NOMO-1 treated with DMSO at 0.1 percent for 48 hours (cell line): Measurements from ENCODE around the gene CAMSAP1.

Experiments
- DNase-seq: peaks from one replicate; lab custom pipeline; 2025; ENCODE audit not compliant: unreplicated experiment; lab: John Stamatoyannopoulos, UW

The CAMSAP1 gene

DNA sequence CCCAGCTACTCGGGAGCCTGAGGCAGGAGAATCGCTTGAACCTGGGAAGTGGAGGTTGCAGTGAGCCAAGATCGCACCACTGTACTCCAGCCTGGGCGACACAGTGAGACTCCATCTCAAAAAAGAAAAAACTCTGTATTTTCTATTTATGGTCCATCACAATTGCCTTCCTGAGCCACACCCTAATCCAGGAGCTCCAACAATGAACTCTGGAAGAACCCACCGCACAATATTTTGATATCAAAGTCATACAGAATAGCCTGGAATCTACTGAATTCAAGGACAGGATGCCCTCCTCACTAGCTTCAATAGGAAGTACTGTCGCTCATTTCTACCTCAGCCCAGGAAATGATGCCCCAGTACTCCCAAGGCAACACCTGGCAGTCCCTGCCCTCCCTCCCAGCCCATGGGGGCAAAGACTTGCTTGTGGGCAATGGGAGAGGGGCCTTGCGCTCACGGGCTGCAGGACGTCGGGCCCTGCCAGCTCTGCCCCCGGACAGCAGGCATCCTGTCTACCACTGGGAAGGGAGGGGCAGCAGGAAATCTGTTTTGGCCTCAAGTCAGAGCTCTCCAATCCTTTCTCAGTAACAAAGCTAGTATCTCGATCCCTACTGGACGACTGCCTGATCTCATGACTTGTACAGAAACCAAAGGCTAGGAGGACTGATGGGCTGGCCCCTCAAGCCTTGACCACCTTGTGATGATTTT, 34.1 kb upstream of the CAMSAP1 start:
- DNase-seq: no peak

DNA sequence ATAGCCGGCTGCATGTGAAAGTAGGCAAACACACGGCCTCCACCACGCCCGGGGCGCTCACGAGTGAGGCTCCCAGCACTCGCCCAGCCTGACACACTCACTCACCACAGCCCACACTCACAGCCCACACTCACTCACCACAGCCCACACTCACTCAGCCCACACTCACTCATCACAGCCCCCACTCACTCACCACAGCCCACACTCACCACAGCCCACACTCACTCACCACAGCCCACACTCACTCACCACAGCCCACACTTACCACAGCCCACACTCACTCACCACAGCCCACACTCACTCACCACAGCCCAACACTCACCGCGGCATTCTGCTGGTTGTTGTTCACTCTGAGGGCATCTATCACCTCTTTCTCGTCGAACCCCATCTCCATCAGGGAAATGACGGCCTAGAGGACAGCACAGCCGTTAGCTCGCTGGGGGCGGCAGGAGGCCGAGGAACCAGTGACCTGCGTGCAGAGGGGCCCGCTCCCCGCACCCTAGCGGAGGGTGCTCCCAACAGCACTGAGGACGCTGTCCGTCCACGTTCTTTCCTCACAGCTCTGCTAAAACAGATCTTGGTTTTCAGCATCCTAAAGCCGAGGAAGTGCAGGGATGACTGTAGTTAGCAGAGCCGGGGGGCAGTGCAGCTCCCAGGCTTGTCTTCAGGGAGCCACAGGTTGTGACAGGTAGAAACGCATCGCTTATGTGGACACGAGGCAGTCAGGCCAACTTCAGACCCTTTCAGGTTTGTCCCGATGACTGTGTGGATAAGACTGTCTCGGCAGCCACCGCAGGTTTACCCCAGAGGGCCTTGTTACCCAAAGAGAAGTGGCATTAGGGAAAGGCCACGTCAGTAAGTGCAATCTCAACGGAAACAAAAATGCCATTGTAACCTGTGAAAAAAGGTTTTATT, 32.3 kb upstream of the CAMSAP1 start:
- no peak for DNase-seq

DNA sequence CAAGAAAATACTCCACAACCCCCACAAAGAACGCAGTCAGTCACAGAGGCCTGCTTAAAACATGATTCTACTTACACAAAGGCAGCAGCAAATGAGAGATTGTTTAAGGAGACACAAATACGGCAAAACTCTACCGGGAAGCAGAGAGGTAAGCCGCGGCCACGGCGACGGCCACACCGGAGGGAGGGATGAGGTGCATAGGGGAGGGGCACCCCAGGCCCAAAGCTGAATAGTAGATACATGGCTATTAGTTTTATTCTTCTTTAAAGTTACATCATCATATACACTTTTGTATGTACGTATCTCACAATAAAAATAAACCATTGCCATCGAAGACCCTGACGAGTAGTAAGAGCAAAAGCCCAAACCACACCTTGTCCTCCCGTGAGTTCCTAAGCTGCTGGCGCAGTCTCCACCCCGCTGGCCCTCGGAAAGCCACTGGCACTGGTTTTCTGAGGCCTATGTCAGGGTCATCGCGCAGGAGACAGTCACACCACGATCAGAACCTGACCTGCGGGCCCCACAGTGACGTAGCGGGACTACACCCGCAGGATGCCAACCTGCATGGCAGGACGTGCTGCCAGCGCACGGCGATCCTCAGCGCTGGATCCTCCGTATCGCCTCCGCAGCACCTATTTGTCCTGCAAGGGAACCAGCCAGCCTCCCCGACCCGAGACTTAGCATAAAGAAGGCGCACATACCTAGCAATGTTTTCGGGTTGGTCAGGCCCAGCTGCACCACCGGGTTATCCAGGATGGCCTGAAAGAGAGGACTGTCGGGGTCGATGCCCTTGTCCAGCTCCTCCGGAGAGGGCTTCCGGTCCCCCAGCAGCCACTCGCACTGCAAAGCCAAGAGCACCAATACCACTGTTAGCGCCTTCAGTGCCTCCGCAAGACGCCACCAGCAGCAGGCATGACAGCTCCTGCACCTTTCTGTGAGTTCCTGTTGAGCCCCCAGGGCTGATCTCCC, 30.5 kb upstream of the CAMSAP1 start:
- DNase-seq: no peak

DNA sequence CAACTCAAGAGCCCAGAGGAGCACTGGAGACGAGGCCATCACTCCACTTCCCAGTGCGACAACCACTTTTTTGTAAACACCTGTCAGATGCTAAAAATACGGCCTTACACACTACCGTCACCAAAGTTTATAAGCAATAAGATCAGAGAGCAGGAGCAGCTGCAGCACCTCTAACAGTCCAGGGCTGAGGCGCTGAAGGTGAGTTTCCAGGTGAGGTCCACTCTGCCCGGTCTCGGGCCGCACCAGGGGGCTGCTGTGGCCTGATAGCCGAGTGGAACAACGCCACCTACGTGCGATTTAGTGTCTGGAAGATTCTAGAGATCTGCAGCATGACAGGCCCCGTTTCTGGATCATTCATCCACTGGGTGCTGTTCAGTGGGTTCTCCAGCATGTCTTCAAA, 25.8 kb upstream of the CAMSAP1 start:
- DNase-seq: no peak

DNA sequence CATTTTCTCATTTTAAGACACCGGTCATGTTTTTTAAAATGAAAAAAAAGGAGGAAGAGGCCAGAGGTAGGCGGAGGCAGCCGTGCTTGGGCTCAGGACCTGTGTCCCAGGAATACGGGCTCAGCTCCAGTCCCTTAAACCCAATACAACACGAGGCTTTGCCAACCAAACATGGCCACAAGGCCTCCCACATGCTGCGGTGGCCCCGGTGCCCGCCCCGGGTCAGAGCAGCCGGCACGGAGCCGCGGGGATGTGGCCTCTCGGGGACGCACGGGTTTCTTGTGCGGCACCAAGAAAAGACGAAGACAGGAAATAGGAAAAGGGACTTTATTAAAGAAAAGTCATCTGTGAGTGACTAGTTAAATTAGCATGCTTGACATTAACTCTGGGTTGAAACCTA, 25.3 kb upstream of the CAMSAP1 start:
- DNase-seq: no peak

DNA sequence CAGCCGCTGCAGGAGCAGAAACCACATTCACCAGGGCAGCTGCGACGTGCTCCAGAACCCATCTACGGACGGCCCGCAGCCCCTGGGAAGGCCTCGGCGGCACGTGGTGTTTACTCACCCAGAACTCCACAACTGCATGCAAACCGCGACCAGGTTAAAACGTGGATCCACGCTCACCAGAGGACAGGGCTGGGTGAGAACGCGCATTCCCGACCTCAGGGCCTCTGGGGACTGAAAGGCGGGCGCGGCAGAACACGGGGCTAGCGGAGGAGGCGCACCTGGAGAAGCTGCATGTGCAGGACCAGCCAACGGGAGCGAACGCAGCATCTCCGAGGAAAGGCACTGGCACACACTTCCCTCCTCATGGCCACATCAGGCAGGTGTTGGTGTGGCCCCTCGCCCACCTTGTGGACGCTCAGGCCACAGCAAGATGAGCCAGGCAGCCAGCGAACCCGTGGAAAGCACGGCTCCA, 24.0 kb upstream of the CAMSAP1 start:
- DNase-seq: no peak

DNA sequence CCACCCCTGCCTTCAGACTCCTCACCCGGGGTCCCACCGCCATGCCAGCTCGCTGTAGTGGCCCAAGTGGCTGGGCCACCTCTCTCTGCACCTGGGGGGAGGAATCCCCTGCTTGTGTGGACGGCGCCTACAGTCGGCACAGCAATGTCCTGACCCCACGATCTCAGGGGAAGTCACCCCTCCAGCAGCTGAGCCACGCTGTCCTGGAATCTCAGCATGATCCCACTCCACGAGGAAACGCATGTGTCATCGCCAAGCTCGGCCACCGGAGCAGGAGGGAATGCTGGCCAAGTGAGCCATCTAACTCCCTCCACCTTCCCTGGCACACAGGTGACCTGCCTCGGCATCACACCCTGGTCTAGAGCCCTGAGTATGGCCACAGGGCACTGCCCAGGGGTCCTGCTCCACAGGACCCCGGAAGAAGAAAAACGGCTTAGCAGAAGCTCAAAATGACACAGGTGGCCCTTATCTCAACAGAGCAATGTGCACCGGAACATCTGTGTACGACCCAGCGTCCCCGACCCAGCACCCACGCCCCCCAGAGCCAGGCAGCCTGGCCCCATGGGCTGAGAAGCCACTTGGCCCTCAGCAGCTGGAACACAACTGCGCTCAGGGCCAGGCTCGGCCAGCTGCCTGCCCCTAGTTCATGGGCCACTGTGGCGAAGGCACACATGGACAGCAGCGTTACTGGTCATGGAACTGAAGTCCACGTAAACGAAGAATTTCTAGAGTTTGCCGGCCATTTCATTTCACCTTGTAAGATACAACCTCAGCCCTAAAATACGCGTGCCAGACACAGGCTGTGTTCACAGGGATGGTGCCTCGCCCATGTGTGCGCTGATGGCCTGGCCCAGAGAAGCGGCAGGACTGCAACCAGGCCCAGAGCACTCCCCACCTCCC, 23.4 kb upstream of the CAMSAP1 start:
- DNase-seq: no peak

DNA sequence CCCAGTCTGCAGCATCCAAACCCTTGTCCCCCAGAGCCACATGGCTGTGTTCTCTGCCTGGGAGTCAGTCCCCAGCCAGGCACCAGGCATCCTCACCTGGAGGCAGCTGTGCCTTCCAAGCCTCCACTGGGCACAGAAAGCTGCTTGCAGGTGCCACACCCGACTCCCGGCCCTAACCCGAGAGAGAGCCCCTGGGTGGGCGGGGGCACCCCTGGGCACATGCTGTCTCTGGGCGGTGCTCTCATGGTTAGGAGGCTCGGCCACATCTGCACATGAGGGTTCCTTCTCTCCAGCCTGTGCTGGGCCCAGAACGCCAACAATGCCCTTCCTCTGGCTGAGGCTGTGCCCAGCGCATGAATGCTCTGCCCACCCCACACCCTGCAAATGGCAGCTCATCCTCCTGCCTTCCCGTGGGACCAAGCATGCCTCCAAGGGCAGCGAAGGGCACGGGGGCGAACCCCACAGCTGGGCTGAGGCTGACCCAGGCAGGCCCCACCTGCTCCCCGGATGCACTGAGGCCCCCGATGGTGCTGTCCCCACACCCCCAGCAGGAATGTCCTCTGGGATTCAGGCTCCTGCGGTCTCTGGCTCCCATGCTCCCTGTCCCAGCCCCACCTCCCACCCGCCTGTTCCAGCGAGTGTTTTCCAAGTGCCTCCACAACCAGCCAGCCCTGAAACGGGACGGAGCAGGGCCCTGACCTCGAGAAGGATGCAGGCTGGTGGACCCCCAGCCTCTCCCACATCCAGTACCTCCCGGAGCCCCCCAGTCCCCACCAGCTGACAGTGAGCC, 22.5 kb upstream of the CAMSAP1 start:
- DNase-seq: no peak

DNA sequence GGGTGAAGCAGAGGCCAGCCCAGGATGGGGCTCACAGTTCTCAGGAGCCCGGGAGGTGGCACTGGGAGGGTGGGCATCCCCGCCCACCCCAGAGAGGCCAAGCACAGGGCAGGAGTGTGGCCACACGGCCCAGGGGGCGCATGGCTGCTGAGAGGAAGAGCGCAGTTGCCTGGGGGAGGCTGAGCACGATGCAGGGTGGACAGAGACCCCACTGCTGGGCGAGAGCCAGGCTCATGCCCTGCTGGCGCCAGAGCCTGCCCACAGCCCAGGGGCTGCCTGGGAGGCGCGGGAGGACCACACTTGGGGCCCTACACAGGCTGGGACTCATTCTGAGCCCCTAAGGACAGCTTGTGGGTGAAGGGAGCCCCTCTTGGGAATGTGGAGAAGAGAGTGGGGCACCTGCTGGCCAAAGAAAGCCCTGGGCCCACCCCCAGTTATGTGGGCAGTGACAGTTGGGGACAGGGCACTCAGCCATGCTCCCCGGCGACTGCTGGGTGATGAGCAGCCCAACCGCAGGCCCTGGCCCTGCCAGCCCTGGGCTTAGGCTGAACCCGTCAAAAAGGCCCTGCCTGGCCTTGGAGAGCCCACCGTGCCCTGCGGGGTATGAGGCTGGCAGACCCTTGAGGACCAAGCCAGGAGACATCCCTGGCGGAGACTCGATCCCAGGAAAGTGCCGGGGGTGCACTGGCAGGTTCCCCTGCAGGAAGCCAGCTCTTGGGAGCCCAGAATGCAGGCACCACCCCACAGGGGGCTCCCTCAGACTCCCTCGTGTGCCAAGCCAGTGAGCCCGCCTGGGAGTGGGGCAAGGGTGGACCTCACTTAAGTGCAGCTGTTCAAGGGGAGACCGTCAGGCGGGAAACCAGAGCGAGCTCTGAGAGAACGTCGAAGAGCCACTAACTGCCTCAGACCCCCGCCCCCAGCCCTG, 21.6 kb upstream of the CAMSAP1 start:
- no peak for DNase-seq

DNA sequence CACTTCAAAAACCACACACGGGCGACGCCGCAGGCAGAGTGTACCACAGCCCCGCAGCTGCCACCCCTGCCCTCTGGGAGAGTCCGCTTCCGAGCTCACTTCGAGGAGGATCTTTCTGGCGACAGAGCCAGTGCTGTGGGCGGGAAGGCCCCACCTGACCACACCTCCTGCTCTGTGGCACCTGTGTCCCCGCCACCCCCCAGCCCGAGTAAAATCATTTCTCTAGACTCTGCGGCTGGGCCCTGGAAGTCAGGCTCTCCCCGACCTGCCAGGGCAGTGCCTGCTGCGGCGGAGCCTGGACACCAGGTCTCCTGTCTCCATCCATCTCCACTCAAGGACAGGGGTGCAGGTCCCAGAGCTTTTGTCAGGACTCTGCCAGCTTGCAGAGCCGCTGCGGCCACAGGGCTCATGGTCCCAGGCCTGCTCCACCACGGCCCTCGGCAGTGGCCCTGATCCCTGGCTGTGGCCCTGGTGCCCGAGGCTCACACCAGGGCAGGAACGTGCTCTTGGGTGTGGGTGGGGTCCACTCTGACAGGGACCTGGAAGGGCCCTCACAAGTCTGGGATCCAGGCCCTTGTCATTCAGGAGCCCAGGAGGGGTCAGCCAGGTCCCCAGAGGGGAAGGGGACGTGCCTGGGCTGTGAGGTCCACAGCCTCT, 20.9 kb upstream of the CAMSAP1 start:
- no peak for DNase-seq

DNA sequence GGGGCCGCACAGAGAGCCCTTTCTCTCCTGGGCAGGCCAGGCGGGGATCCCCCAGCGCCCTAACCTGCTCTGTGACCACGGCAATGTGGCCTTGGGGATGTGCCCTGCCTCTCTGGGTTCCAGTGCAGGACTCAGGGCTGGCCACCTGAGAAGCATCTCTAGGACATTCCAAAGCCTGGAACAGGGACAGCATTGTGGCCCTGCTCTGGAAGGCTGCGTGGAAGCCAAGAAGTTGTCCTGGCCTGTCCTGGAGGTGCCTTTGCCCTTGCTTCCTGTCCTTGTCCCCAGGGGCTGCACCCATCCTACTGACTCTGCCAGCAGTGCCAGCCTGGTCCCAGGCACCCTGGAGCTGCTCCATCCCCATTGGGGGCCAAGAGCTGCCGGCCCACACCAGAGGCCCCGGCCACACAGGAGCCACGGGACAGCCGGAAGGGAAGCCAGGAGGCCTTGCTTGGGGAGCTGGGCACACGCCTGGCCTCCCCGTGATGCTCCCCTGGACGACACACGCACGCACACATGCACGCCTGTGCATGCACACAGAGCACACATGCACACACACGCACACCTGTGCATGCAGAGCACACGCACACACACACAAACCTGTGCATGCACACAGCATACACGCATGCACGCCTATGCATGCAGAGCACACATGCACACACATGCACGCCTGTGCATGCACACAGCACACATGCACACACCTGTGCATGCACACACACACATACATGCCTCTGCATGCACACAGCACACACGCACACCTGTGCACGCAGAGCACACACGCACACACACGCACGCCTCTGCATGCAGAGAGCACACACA, 20.1 kb upstream of the CAMSAP1 start:
- DNase-seq: no peak

DNA sequence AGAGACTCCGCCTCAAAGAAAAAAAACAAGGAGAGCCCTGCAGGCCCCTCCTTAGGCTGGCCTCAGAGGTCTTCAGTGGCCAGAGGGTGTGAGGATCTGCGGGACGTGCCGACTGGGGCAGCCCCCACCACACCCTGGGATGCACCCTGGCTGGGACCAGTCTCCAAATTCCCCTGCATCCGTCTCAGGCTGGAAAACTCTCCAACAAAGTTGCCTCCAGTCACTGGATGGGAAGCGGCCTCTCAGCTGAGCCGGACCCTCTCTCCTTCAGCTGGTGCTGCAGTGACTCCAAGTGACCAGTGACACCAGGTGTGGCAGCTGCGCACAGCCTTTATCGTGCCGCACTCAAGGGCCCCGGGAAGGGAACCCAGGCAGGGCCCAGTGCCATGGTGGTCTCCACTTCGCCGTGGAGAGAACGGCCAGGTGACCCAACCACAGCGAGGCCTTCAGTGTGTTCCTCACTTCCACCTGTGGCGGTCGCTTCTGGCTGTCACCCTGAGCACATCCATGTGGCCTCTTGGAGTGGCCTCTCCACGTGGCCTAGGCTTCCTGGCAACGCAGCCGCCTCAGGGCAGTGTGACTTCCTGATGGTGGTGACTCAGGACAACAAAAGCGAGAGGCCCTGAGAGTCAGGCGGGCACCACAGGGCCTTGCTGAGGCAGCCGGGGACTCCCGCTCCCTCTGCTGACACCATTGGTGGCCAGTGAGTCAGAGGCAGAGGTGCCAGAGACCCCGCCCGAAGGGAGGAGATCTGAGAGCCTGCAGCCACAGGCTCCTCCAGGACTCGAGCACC, 19.3 kb upstream of the CAMSAP1 start:
- DNase-seq: peak; percentile 86

DNA sequence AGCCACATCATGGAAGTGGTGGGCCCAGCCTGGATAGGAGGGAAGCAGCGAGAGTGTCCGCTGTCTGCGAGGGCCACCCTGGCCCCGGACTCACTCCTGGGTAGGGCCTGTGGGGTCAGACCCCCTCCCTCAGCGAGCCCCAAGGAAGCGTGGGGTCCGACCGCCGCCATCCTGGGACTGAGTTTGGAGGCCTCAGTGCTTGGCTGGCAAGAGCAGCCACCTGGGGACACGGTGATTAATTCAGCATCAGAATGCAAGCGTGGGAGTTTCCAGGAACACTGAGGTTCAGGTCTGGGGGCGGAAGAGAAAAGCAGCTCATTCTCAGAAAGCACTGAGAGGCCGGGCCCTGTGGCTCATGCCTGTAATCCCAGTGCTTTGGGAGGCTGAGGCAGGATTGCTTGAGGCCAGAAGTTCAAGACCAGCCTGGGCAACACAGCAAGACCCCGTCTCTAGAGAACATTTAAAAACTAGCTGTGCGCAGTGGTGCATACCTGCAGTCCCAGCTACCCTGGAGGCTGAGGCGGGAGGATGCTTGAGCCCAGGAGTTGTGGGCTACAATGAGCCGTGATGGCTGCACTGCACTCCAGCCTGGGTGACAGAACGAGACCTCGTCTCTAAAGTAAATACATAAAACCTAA, 18.3 kb upstream of the CAMSAP1 start:
- DNase-seq: no peak

DNA sequence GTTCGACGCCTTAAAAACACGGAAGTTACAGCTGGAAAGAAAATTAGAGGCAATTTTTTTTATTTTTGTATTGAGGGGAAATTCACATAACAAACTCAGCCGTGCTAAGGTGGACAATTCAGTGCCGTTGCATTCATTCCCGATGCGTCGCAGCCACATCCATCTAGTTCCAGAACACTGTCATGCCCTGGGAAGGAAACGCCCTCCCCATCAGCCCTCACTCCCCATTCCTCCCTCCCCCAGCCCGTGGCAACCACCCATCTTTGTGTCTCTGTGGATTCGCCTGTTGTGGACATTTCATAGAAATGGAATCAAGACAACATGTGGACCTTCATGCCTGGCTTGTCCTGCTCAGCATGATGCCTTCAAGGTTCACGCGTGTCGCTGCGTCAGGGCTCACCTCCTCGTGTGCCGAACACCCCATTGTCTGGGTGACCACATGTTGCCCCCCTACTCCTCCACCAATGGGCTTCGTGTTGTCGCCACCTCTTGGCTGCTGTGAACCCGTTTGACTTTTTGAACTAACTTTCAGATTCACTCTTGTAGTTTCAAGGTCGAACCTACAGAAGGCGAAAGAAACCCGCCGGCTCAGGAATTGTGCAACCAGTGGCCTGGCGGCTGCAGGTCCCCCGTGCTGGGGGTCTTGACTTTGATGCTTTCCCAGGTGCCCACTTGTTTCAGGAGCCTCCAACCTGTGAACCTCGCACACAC, 17.4 kb upstream of the CAMSAP1 start:
- no peak for DNase-seq

DNA sequence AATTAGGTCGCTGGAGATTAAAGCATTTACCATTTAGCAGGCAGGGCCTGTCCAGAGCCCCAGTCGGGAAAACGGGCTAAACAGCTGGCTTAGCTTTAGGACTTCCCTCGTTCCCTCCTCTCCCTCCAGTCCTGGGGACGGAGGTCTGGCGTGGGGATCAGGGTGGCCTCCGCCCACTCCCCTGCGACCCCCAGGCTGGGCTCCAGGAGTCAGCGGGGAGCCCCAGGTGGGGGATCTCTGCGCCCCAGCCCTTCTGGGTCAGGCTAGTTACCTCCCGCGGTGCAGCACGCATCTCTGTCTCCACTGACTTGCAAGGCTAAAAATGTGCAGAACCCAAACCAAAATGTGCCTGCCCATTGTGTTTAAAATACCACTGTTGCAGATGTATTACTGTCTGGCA, 16.2 kb upstream of the CAMSAP1 start:
- DNase-seq: no peak
